Measurements from ENCODE around the gene SUPT20HL1.

SUPT20HL1 gene

DNA sequence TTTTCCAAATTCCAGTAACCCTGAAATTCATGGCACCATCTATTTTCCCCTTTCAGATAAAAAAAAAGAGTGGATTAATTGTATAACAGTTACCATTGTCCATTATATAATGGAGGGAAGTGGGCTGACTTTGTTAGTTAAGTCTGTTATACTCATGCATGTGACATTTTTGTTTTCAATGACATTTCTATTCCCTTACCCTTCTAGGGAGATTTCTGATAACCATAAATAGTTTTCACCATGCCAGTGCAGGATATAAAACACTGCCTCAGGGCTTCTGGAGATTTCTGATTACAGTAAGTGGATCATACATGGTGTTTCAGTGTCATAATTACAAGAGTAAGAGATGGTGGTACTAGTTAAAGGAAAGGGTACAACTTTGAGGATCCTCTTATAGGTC is 45.5 kb downstream of the SUPT20HL1 start:
- no peak for DNase-seq

Data from NCI-H187 treated with DMSO at 0.1 percent for 48 hours (cell line).